B cell (primary cell): ENCODE data around the gene BBX. TPM values are rescaled to one million over a fixed set of nuclear protein-coding genes. Genes with fewer than 3 reads are reported as not detected.
"Not testable (repeated sequence)": the region's sequence is repeated elsewhere in the genome, so short reads cannot be mapped to it uniquely, and the experiment has no call there.

ENCODE experiments used
- ATAC-seq: fragments of 200-7000 bp; cut with Tn5 transposase; one replicate; pipeline ENCODE4 v1.10.0; 2021; ENCODE audit warnings: low read depth, mild to moderate bottlenecking, moderate number of reproducible peaks, moderate library complexity
- CTCF ChIA-PET: fragments of 350-600 bp; sonication (Branson Sonifier 250); formaldehyde crosslinking; loops from one replicate; lab custom pipeline; 2021; ENCODE audit warnings: antibody characterized with exemption, inconsistent platforms; lab: Charles Lee
- POLR2A ChIA-PET: fragments of 350-600 bp; sonication (Branson Sonifier 250); formaldehyde crosslinking; loops from one replicate; lab custom pipeline; 2021; ENCODE audit warnings: antibody characterized with exemption; lab: Charles Lee
- DNase-seq: peaks from one replicate; pipeline ENCODE4 v3.0.0; 2013
- H2AFZ ChIP-seq: 2 replicates; pipeline ENCODE4 v1.6.1; 2012; ENCODE audit warnings: mild to moderate bottlenecking, low read depth, low read length; ENCODE audit not compliant: insufficient read depth, poor library complexity, severe bottlenecking
- H3K27ac ChIP-seq, 2 donors: 1 replicate in 1 of 2; 2 replicates in 1 of 2; pipeline ENCODE4 v1.5.1; 2012 to 2013; ENCODE audit warnings: low read length in 2 of 2, mild to moderate bottlenecking in 2 of 2, moderate library complexity in 1 of 2
- H3K27me3 ChIP-seq, 4 experiments: fragments of 200-600 bp in 1 of 4; sonication (generic) in 1 of 4; replicated peaks in 1 of 4; 1 replicate in 2 of 4; 2 replicates in 2 of 4; pipeline versions ENCODE4 v1.6.1 to v1.7.0; 2013 to 2016; ENCODE audit warnings: low read length in 3 of 4, mild to moderate bottlenecking in 2 of 4, mixed read lengths in 1 of 4, moderate library complexity in 1 of 4; ENCODE audit not compliant: insufficient read depth in 4 of 4, control insufficient read depth in 3 of 4; ENCODE audit errors: control extremely low read depth in 1 of 4
- H3K36me3 ChIP-seq, 2 experiments: replicated peaks in 1 of 2; 1 replicate in 1 of 2; 2 replicates in 1 of 2; pipeline versions ENCODE4 v1.6.1 to v1.7.1; 2013; ENCODE audit warnings: low read length in 1 of 2; ENCODE audit not compliant: insufficient read depth in 2 of 2, control insufficient read depth in 1 of 2; ENCODE audit errors: control extremely low read depth in 1 of 2, extremely low read depth in 1 of 2
- H3K4me1 ChIP-seq, 2 donors: fragments of 200-600 bp in 1 of 2; sonication (generic) in 1 of 2; 1 replicate in 1 of 2; 2 replicates in 1 of 2; pipeline versions ENCODE4 v1.5.1 to v1.6.1; 2013 to 2017; ENCODE audit warnings: low read length in 2 of 2; ENCODE audit not compliant: control insufficient read depth in 2 of 2, insufficient read depth in 2 of 2
- H3K4me2 ChIP-seq: replicated peaks from 2 replicates; pipeline ENCODE3; 2012; ENCODE audit warnings: mild to moderate bottlenecking, low read depth, low read length; ENCODE audit not compliant: poor library complexity, severe bottlenecking
- H3K4me3 ChIP-seq, 5 experiments: fragments of 200-600 bp in 1 of 5; sonication (generic) in 1 of 5; 1 replicate in 3 of 5; 2 replicates in 2 of 5; pipeline versions ENCODE4 v1.5.1 to v1.7.0; 2011 to 2016; ENCODE audit warnings: low read length in 4 of 5, mild to moderate bottlenecking in 4 of 5, low read depth in 2 of 5, control low read depth in 1 of 5, moderate library complexity in 1 of 5; ENCODE audit not compliant: insufficient read depth in 1 of 5; ENCODE audit errors: control extremely low read depth in 1 of 5, extremely low read depth in 1 of 5
- H3K79me2 ChIP-seq: fragments of 200-600 bp; sonication (generic); one replicate; pipeline ENCODE4 v1.6.0; 2016; ENCODE audit warnings: low read length; ENCODE audit not compliant: control insufficient read depth, insufficient read depth
- H3K9ac ChIP-seq: fragments of 200-600 bp; sonication (generic); 2 replicates; pipeline ENCODE4 v1.6.1; 2017; ENCODE audit warnings: mild to moderate bottlenecking, low read length, moderate library complexity
- H3K9me3 ChIP-seq, 3 donors: one replicate each; pipeline versions ENCODE4 v1.6.1 to v1.7.1; 2013; ENCODE audit warnings: low read length in 2 of 3; ENCODE audit not compliant: control insufficient read depth in 2 of 3, insufficient read depth in 1 of 3; ENCODE audit errors: control extremely low read depth in 1 of 3
- H4K20me1 ChIP-seq: 2 replicates; pipeline ENCODE4 v1.6.0; 2012; ENCODE audit warnings: mild to moderate bottlenecking, low read length; ENCODE audit not compliant: insufficient read depth, control insufficient read depth, poor library complexity, severe bottlenecking
- H3K27ac Mint-ChIP-seq: one replicate; pipeline ENCODE4 v1.8.0; 2021; ENCODE audit warnings: mixed read lengths
- H3K27me3 Mint-ChIP-seq: one replicate; pipeline ENCODE4 v1.8.0; 2021; ENCODE audit warnings: mixed read lengths
- H3K4me1 Mint-ChIP-seq: one replicate; pipeline ENCODE4 v1.8.0; 2021; ENCODE audit warnings: mixed read lengths
- H3K4me3 Mint-ChIP-seq: one replicate; pipeline ENCODE4 v1.8.0; 2021; ENCODE audit warnings: mixed read lengths
- H3K9me3 Mint-ChIP-seq: one replicate; pipeline ENCODE4 v1.8.0; 2022; ENCODE audit warnings: mixed read lengths; ENCODE audit not compliant: insufficient read depth
- CTCF ChIP-seq: fragments of 200-600 bp; IDR thresholded peaks from one replicate; pipeline ENCODE4 v1.8.0; 2022; ENCODE audit warnings: antibody characterized with exemption, mild to moderate bottlenecking
- EZH2 ChIP-seq: IDR thresholded peaks from 2 replicates; pipeline ENCODE4 v1.6.1; 2012; ENCODE audit warnings: borderline replicate concordance, low read depth, mild to moderate bottlenecking, moderate library complexity, low read length; ENCODE audit not compliant: insufficient read depth, poor library complexity, severe bottlenecking
- WGBS: methylation state at CpG from one replicate; pipeline ENCODE4 v1.1.5; 2013; ENCODE audit warnings: missing lambda C conversion rate; ENCODE audit not compliant: insufficient coverage; 5-methylcytosine and 5-hydroxymethylcytosine counted together
- intact Hi-C: fragments of 100-400 bp; cut with micrococcal nuclease; formaldehyde crosslinking; loops from one replicate; pipeline ENCODE4 v1.10.0; 2022
- polyA plus RNA-seq: library from polyadenylated mRNA; depleted of rRNA; stranded (reverse); fragments of >200 nt; gene quantifications from 2 replicates; pipeline ENCODE4 v1.2.3, GENCODE V29; 2012
- total RNA-seq, 2 donors: library from RNA; stranded (reverse); fragments of 120-200 nt in 1 of 2; gene quantifications; 1 replicate in 1 of 2; 2 replicates in 1 of 2; pipeline versions ENCODE4 v1.2.3 to v1.2.4, GENCODE V29; 2013 to 2022

The BBX gene
- total and polyA plus RNA-seq, 2 donors (not counting 1 experiment from before 2014, with no cell fraction given): 27.8 to 133 TPM

GRCh38 chr3:107833722-107834416 is 311.1 kb downstream of the BBX start:
- H4K20me1 ChIP-seq: no peaks in the 10 kb centered on the region
- H3K9ac ChIP-seq: no peak overlapping the region
- H3K27ac ChIP-seq: no peak overlapping the region
- POLR2A ChIA-PET: no interaction called here
- TF ChIP-seq CTCF: no peak
- no peak for TF ChIP-seq EZH2
- CTCF ChIA-PET: interaction anchor here (1.4 kb wide), 1 partner anchor 24 kb away, joined by 3 read pairs; no protein-coding TSS in a partner anchor
- no peaks in the 10 kb centered on the region for H3K9me3 ChIP-seq
- Mint-ChIP-seq H3K27me3 (no peaks in the 10 kb centered on the region), H3K9me3 (no peaks in the 10 kb centered on the region), H3K4me3 (no peak overlapping the region), H3K4me1 (no peaks in the 10 kb centered on the region), H3K27ac (no peak overlapping the region)
- H3K36me3 ChIP-seq: no peaks in the 10 kb centered on the region
- WGBS: 94% methylated on average over 12 of the region's 19 CpGs
- no peak for ATAC-seq
- no peak overlapping the region for H3K4me2 ChIP-seq
- H3K4me1 ChIP-seq: no peaks in the 10 kb centered on the region
- intact Hi-C loops: no loop called here
- no peaks in the 10 kb centered on the region for H3K79me2 ChIP-seq
- H3K27me3 ChIP-seq: no peaks in the 10 kb centered on the region
- no peak for DNase-seq
- no peak overlapping the region for H2AFZ ChIP-seq
- no peak overlapping the region for H3K4me3 ChIP-seq

- H3K4me1 ChIP-seq, H3K9ac ChIP-seq, H3K27ac ChIP-seq, H3K4me3 ChIP-seq, H3K9me3 Mint-ChIP-seq, H3K36me3 ChIP-seq, H3K27ac Mint-ChIP-seq, H3K79me2 ChIP-seq, H3K4me3 Mint-ChIP-seq, ATAC-seq, H2AFZ ChIP-seq, H3K27me3 Mint-ChIP-seq, H3K4me2 ChIP-seq, intact Hi-C loops, H3K27me3 ChIP-seq, H4K20me1 ChIP-seq, H3K4me1 Mint-ChIP-seq, POLR2A ChIA-PET, H3K9me3 ChIP-seq, DNase-seq: not testable (repeated sequence)
- CTCF ChIA-PET: interaction anchor here (1.2 kb wide), 1 partner anchor 93 kb away, joined by 3 read pairs; no protein-coding TSS in a partner anchor
- WGBS: no CpG with 5 or more reads among the region's 4 CpGs
These were observed 312.2 kb downstream of the BBX start for GRCh38 chr3:107835001-107835400.
